Astrocyte (in vitro differentiated cells and primary cell): ENCODE data around the gene ZBTB7A. TPM values are rescaled to one million over a fixed set of nuclear protein-coding genes. Genes with fewer than 3 reads are reported as not detected.

Experiments
- DNase-seq: peaks from one replicate; pipeline ENCODE4 v3.0.0-alpha.2; 2010; ENCODE audit warnings: low read depth
- FAIRE-seq: peaks from 2 replicates; lab custom pipeline; 2011; peaks lifted over from hg19 to GRCh38; lab: Jason Lieb, UNC
- H2AFZ ChIP-seq: 2 replicates; pipeline ENCODE4 v1.6.0; 2012; ENCODE audit warnings: low read depth, low read length, inconsistent platforms
- H3K27ac ChIP-seq: 2 replicates; pipeline ENCODE4 v1.5.1; 2011; ENCODE audit warnings: low read depth, low read length, inconsistent platforms
- H3K27me3 ChIP-seq: 2 replicates; pipeline ENCODE4 v1.6.0; 2011; ENCODE audit warnings: low read length, inconsistent platforms; ENCODE audit not compliant: insufficient read depth
- H3K36me3 ChIP-seq: 2 replicates; pipeline ENCODE4 v1.5.1; 2011; ENCODE audit warnings: low read length, inconsistent platforms; ENCODE audit not compliant: insufficient read depth
- H3K4me1 ChIP-seq: 2 replicates; pipeline ENCODE4 v1.5.1; 2011; ENCODE audit warnings: low read length, inconsistent platforms; ENCODE audit not compliant: insufficient read depth
- H3K4me2 ChIP-seq: 2 replicates; pipeline ENCODE4 v1.6.0; 2012; ENCODE audit warnings: low read length, inconsistent platforms
- H3K4me3 ChIP-seq: 2 replicates; pipeline ENCODE4 v1.5.1; 2011; ENCODE audit warnings: low read depth, mild to moderate bottlenecking, low read length, inconsistent platforms; ENCODE audit not compliant: insufficient read depth
- H3K79me2 ChIP-seq: 2 replicates; pipeline ENCODE4 v1.6.0; 2012; ENCODE audit warnings: mild to moderate bottlenecking, low read length, inconsistent platforms; ENCODE audit not compliant: insufficient read depth
- H3K9ac ChIP-seq: 2 replicates; pipeline ENCODE4 v1.6.0; 2012; ENCODE audit warnings: mild to moderate bottlenecking, low read length, inconsistent platforms
- H3K9me3 ChIP-seq: 2 replicates; pipeline ENCODE4 v1.5.1; 2012; ENCODE audit warnings: low read depth, mild to moderate bottlenecking, low read length, inconsistent platforms; ENCODE audit not compliant: insufficient read depth
- H4K20me1 ChIP-seq: 2 replicates; pipeline ENCODE4 v1.6.0; 2012; ENCODE audit warnings: low read length, inconsistent platforms; ENCODE audit not compliant: insufficient read depth
- H3K27ac Mint-ChIP-seq: one replicate; pipeline ENCODE4 v1.8.0; 2021; ENCODE audit warnings: mild to moderate bottlenecking, mixed read lengths; ENCODE audit not compliant: unreplicated experiment
- H3K27me3 Mint-ChIP-seq: one replicate; pipeline ENCODE4 v1.8.0; 2021; ENCODE audit warnings: low read depth, mixed read lengths; ENCODE audit not compliant: unreplicated experiment
- H3K36me3 Mint-ChIP-seq: one replicate; pipeline ENCODE4 v1.8.0; 2021; ENCODE audit warnings: low read depth, mixed read lengths; ENCODE audit not compliant: unreplicated experiment
- H3K4me1 Mint-ChIP-seq: one replicate; pipeline ENCODE4 v1.8.0; 2021; ENCODE audit warnings: low read depth, mixed read lengths; ENCODE audit not compliant: unreplicated experiment
- H3K4me3 Mint-ChIP-seq: one replicate; pipeline ENCODE4 v1.8.0; 2021; ENCODE audit warnings: mild to moderate bottlenecking, moderate library complexity, mixed read lengths; ENCODE audit not compliant: unreplicated experiment
- H3K9me3 Mint-ChIP-seq: one replicate; pipeline ENCODE4 v1.8.0; 2021; ENCODE audit warnings: mild to moderate bottlenecking, mixed read lengths; ENCODE audit not compliant: unreplicated experiment
- CTCF ChIP-seq: IDR thresholded peaks from 2 replicates; pipeline ENCODE4 v1.5.1; 2011; ENCODE audit warnings: low read depth, mild to moderate bottlenecking, inconsistent platforms, low read length, moderate library complexity; ENCODE audit not compliant: insufficient read depth
- EZH2 ChIP-seq: IDR thresholded peaks from 2 replicates; pipeline ENCODE4 v1.6.1; 2012; ENCODE audit warnings: mild to moderate bottlenecking, low read length, inconsistent platforms; ENCODE audit not compliant: insufficient read depth
- total RNA-seq: library from RNA; stranded (reverse); gene quantifications from 2 replicates; pipeline ENCODE4 v1.2.1, GENCODE V29; 2021

ZBTB7A gene
- total RNA-seq, 1 donor from 2014 or later = 24.3 TPM

- H3K9me3 Mint-ChIP-seq = no peaks in the 10 kb centered on the region
- H3K9me3 ChIP-seq = no peaks in the 10 kb centered on the region
- no peak overlapping the region for H3K27ac ChIP-seq
- H3K4me2 ChIP-seq = no peak overlapping the region
- peaks cover 19% of the 10 kb centered on the region for H3K4me1 ChIP-seq
- H3K36me3 ChIP-seq = peaks cover 6% of the 10 kb centered on the region
- no peak for DNase-seq
- no peaks in the 10 kb centered on the region for H3K27me3 Mint-ChIP-seq
- H3K4me1 Mint-ChIP-seq = peaks cover 10% of the 10 kb centered on the region
- peaks cover 41% of the 10 kb centered on the region for H4K20me1 ChIP-seq
- H3K79me2 ChIP-seq = no peaks in the 10 kb centered on the region
- no peak overlapping the region for H3K9ac ChIP-seq
- peaks cover 23% of the 10 kb centered on the region for H3K36me3 Mint-ChIP-seq
- no peaks in the 10 kb centered on the region for H3K27me3 ChIP-seq
- TF ChIP-seq EZH2 = no peak
- no peak for TF ChIP-seq CTCF
- H3K4me3 Mint-ChIP-seq = no peak overlapping the region
- FAIRE-seq = no peak
- no peak overlapping the region for H3K27ac Mint-ChIP-seq
- no peak overlapping the region for H2AFZ ChIP-seq
- no peak overlapping the region for H3K4me3 ChIP-seq
These were observed 42.3 kb upstream of the ZBTB7A start for GRCh38 chr19:4108767-4109625.

- no peak for TF ChIP-seq EZH2
- no peak for TF ChIP-seq CTCF
These were observed 36.4 kb upstream of the ZBTB7A start for GRCh38 chr19:4103080-4103433.

More at GRCh38 chr19:4103080-4103433, 36.4 kb upstream of the ZBTB7A start:
- peaks cover 19% of the 10 kb centered on the region for H3K4me1 ChIP-seq
- H3K9ac ChIP-seq = no peak overlapping the region
- Mint-ChIP-seq H3K27ac (peak overlapping the region; percentile 26), H3K27me3 (no peaks in the 10 kb centered on the region), H3K4me1 (peaks cover 12% of the 10 kb centered on the region), H3K9me3 (no peaks in the 10 kb centered on the region), H3K36me3 (peaks cover 7% of the 10 kb centered on the region), H3K4me3 (no peak overlapping the region)
- H2AFZ ChIP-seq = no peak overlapping the region
- peaks cover 21% of the 10 kb centered on the region for H4K20me1 ChIP-seq
- no peak for FAIRE-seq
- H3K79me2 ChIP-seq = no peaks in the 10 kb centered on the region
- H3K4me3 ChIP-seq = no peak overlapping the region
- H3K27ac ChIP-seq = no peak overlapping the region
- no peak overlapping the region for H3K4me2 ChIP-seq
- no peak for DNase-seq
- H3K36me3 ChIP-seq = peaks cover 7% of the 10 kb centered on the region
- no peaks in the 10 kb centered on the region for H3K27me3 ChIP-seq
- no peaks in the 10 kb centered on the region for H3K9me3 ChIP-seq
